HepG2 (cell line): Measurements from ENCODE around the gene ASB4. TPM values are rescaled to one million over a fixed set of nuclear protein-coding genes. Genes with fewer than 3 reads are reported as not detected.

Source experiments
- ARID3A ChIP-seq: IDR thresholded peaks from 2 replicates; pipeline ENCODE4 v1.6.1; 2012; ENCODE audit warnings: low read depth, low read length, improper control_type of control experiment
- CC2D1A ChIP-seq: sonication (generic); formaldehyde crosslinking; IDR thresholded peaks from 2 replicates; pipeline ENCODE4 v1.8.1; 2023; ENCODE audit warnings: mild to moderate bottlenecking, missing genetic modification reagents
- CEBPB ChIP-seq: IDR thresholded peaks from 2 replicates; pipeline ENCODE4 v1.6.1; 2011; ENCODE audit warnings: low read depth, low read length, improper control_type of control experiment, borderline replicate concordance
- CSRNP2 ChIP-seq: sonication (generic); formaldehyde crosslinking; conservative IDR thresholded peaks from 2 replicates; pipeline ENCODE4 v1.8.0; 2022; ENCODE audit warnings: low read depth, missing genetic modification reagents
- DMTF1 ChIP-seq: sonication (generic); formaldehyde crosslinking; IDR thresholded peaks from 2 replicates; pipeline ENCODE4 v1.4.0; 2020; ENCODE audit warnings: mild to moderate bottlenecking, missing genetic modification reagents
- DRAP1 ChIP-seq: IDR thresholded peaks from 2 replicates; pipeline ENCODE4 v1.6.1; 2016; ENCODE audit warnings: missing genetic modification reagents, missing compliant biosample characterization
- HIC2 ChIP-seq: sonication (generic); formaldehyde crosslinking; IDR thresholded peaks from 2 replicates; pipeline ENCODE4 v1.9.0; 2022; ENCODE audit warnings: low read depth, missing genetic modification reagents
- KDM6A ChIP-seq: IDR thresholded peaks from 2 replicates; pipeline ENCODE4 v1.6.1; 2016; ENCODE audit warnings: low read depth
- LCORL ChIP-seq, 2 experiments: fragments of 450-650 bp in 1 of 2; sonication (generic) in 1 of 2; formaldehyde crosslinking in 1 of 2; IDR thresholded peaks; 2 replicates each; pipeline versions ENCODE4 v1.5.0 to v1.6.1; 2017 to 2020; ENCODE audit warnings: antibody characterized with exemption in 1 of 2, missing genetic modification reagents in 1 of 2
- MLX ChIP-seq: IDR thresholded peaks from 2 replicates; pipeline ENCODE4 v1.6.1; 2016
- ZBTB7B ChIP-seq: sonication (generic); formaldehyde crosslinking; IDR thresholded peaks from 2 replicates; pipeline ENCODE4 v1.4.0; 2020; ENCODE audit warnings: missing genetic modification reagents
- ZFP36L1 ChIP-seq: sonication (generic); formaldehyde crosslinking; IDR thresholded peaks from 2 replicates; pipeline ENCODE4 v1.8.0; 2022; ENCODE audit warnings: mild to moderate bottlenecking, missing genetic modification reagents, moderate library complexity
- ZNF646 ChIP-seq: sonication (generic); formaldehyde crosslinking; IDR thresholded peaks from 2 replicates; pipeline ENCODE4 v1.9.0; 2021; ENCODE audit warnings: mild to moderate bottlenecking, missing genetic modification reagents
- polyA plus RNA-seq, 8 experiments: library from polyadenylated mRNA; depleted of rRNA in 3 of 8; stranded (reverse) in 7 of 8; unstranded in 1 of 8; fragments of >200 nt; fragmentation: Illumina TruSeq in 4 of 8; extraction: Trizol in 4 of 8; gene quantifications; 2 replicates each; pipeline versions ENCODE4 v1.2.1 to v1.2.3, GENCODE V29; 2011 to 2016; ENCODE audit warnings: low read depth in 4 of 8, missing spikeins in 1 of 8, mixed read lengths in 1 of 8; ENCODE audit not compliant: insufficient read depth in 1 of 8
- total RNA-seq, 5 experiments: library from RNA; depleted of rRNA; stranded (reverse); fragments of >200 nt; fragmentation: Illumina TruSeq; extraction: Trizol; gene quantifications; 2 replicates each; pipeline ENCODE4 v1.2.3, GENCODE V29; 2016; ENCODE audit warnings: low read depth in 1 of 5

The ASB4 gene
- total and polyA plus RNA-seq, 2 of the 13 experiments (the other 11 are each of a cell fraction or from before 2014, with no cell fraction given): 1.1 to 4.0 TPM

- TF ChIP-seq HIC2 (CRISPR knock-in tag) (no peak), ZFP36L1 (CRISPR knock-in tag) (0 out of 2 replicates have a peak, but pooled peaks have one; percentile 32), ZNF646 (CRISPR knock-in tag) (no peak), CSRNP2 (no peak), CC2D1A (CRISPR knock-in tag) (no peak), DRAP1 (peak; percentile 34), ARID3A (peak; percentile 94), LCORL (IDR thresholded peaks at IDR 0.05) (peak; percentile 94), LCORL (CRISPR knock-in tag; IDR thresholded peaks at IDR 0.05) (peak; percentile 95), CEBPB (peak; percentile 94), KDM6A (peak; percentile 97), MLX (CRISPR knock-in tag) (0 out of 2 replicates have a peak, but pooled peaks have one; percentile 49), ZBTB7B (CRISPR knock-in tag) (peak; percentile 78), DMTF1 (CRISPR knock-in tag) (no peak)
Measured at GRCh38 chr7:95440394-95441038, 45.2 kb upstream of the ASB4 start (continued).
